ENCODE measurements around the gene MUC3A.

Gene MUC3A

DNA sequence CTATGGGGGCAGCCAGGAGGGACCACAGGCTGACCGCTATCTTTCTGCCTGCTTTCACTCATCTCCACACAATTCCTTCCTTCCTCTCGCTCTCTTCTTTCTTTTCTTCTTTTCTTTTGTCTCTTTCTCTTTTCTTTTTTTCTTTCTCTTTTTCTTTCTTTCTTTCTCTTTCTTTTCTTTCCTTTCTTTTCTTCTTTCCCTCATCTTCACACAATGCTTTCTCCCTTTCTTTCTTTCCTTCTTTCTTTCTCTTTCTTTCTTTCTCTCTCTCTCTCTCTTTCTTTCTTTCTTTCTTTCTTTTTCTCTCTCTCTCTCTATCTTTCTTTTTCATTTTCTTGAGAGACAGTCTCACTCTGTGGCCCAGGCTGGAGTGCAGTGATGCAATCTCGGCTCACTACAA lies 13.2 kb downstream of the MUC3A start:
- Histone ChIP-seq H3K36me3 (ENCODE audit: control insufficient read depth, insufficient read depth, low read length) (no peaks in the 10 kb centered on the region), H3K9me3 (ENCODE audit: control insufficient read depth, low read length) (no peaks in the 10 kb centered on the region), H3K27me3 (replicated peaks; ENCODE audit: control insufficient read depth, insufficient read depth, low read length, poor library complexity, severe bottlenecking) (peaks cover 43% of the 10 kb centered on the region), H3K4me3 (ENCODE audit: insufficient read depth, low read depth, low read length, poor library complexity, severe bottlenecking) (no peak overlapping the region), H3K27ac (ENCODE audit: insufficient read depth, low read length, poor library complexity, severe bottlenecking) (no peak overlapping the region), H3K4me1 (ENCODE audit: control insufficient read depth, insufficient read depth, low read length, poor library complexity, severe bottlenecking) (peaks cover 20% of the 10 kb centered on the region)
- DNase-seq: no peak

DNA sequence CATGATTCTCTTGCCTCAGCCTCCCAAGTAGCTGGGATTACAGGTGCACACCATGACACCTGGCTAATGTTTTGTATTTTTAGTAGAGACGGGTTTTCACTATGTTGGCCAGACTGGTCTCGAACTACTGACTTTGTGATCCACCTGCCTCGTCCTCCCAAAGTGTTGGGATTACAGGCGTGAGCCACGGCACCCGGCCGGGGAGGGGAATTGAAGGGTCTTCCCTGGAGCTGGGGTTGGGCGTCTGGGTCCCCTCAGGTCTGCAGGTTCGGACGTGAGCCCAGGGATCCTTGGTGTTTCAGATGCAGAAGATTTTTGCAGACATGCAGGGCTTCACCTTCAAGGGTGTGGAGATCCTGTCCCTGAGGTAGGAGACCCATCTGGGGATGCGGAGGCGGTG lies 14.1 kb downstream of the MUC3A start:
- Histone ChIP-seq H3K27me3 (replicated peaks; ENCODE audit: control insufficient read depth, insufficient read depth, low read length, poor library complexity, severe bottlenecking) (peaks cover 44% of the 10 kb centered on the region), H3K4me1 (ENCODE audit: control insufficient read depth, insufficient read depth, low read length, poor library complexity, severe bottlenecking) (peaks cover 20% of the 10 kb centered on the region), H3K27ac (ENCODE audit: insufficient read depth, low read length, poor library complexity, severe bottlenecking) (no peak overlapping the region), H3K4me3 (ENCODE audit: insufficient read depth, low read depth, low read length, poor library complexity, severe bottlenecking) (no peak overlapping the region), H3K9me3 (ENCODE audit: control insufficient read depth, low read length) (no peaks in the 10 kb centered on the region), H3K36me3 (ENCODE audit: control insufficient read depth, insufficient read depth, low read length) (no peaks in the 10 kb centered on the region)
- DNase-seq: no peak

DNA sequence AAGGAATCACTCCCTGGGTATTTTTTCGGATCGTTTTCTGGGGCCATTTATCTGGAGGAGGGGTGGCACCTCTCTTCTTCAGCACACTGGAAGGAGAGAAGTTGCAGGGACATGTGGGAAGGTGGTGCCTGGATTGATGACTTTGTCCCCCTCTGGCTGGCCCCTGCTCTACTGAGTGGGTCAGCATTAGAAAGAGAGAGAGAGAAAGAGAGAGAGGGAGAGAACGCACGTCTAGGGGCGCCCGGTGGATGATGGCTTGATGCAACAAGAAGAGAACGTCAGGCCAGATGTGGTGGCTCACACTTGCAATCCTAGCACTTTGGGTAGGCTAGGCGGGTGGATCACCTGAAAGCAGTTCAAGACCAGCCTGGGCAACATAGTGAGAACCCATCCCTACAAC lies 14.5 kb downstream of the MUC3A start:
- H3K4me3 ChIP-seq (ENCODE audit: insufficient read depth, low read depth, low read length, poor library complexity, severe bottlenecking): no peak overlapping the region
- H3K4me1 ChIP-seq (ENCODE audit: control insufficient read depth, insufficient read depth, low read length, poor library complexity, severe bottlenecking): peaks cover 20% of the 10 kb centered on the region
- H3K27me3 ChIP-seq (replicated peaks; ENCODE audit: control insufficient read depth, insufficient read depth, low read length, poor library complexity, severe bottlenecking): peaks cover 44% of the 10 kb centered on the region
- no peak overlapping the region for H3K27ac ChIP-seq (ENCODE audit: insufficient read depth, low read length, poor library complexity, severe bottlenecking)
- DNase-seq: no peak
- H3K36me3 ChIP-seq (ENCODE audit: control insufficient read depth, insufficient read depth, low read length): no peaks in the 10 kb centered on the region
- no peaks in the 10 kb centered on the region for H3K9me3 ChIP-seq (ENCODE audit: control insufficient read depth, low read length)

DNA sequence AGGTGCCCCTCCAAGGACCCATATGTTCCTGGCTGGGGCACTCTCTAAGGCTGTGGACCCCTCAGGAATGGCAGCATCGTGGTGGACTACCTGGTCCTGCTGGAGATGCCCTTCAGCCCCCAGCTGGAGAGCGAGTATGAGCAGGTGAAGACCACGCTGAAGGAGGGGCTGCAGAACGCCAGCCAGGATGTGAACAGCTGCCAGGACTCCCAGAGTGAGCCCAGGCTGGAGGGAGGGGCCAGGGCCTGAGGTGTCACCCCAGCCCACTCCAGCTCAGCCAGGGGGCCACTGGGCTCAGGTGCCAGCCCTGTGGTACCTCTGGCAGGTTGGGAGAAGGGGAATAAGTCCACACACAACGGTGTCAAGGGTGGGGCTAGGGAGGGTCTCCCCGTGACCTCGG lies 15.3 kb downstream of the MUC3A start:
- DNase-seq: no peak
- Histone ChIP-seq H3K4me3 (ENCODE audit: insufficient read depth, low read depth, low read length, poor library complexity, severe bottlenecking) (no peak overlapping the region), H3K4me1 (ENCODE audit: control insufficient read depth, insufficient read depth, low read length, poor library complexity, severe bottlenecking) (peaks cover 20% of the 10 kb centered on the region), H3K9me3 (ENCODE audit: control insufficient read depth, low read length) (no peaks in the 10 kb centered on the region), H3K27ac (ENCODE audit: insufficient read depth, low read length, poor library complexity, severe bottlenecking) (no peak overlapping the region), H3K36me3 (ENCODE audit: control insufficient read depth, insufficient read depth, low read length) (no peaks in the 10 kb centered on the region), H3K27me3 (replicated peaks; ENCODE audit: control insufficient read depth, insufficient read depth, low read length, poor library complexity, severe bottlenecking) (peaks cover 44% of the 10 kb centered on the region)

DNA sequence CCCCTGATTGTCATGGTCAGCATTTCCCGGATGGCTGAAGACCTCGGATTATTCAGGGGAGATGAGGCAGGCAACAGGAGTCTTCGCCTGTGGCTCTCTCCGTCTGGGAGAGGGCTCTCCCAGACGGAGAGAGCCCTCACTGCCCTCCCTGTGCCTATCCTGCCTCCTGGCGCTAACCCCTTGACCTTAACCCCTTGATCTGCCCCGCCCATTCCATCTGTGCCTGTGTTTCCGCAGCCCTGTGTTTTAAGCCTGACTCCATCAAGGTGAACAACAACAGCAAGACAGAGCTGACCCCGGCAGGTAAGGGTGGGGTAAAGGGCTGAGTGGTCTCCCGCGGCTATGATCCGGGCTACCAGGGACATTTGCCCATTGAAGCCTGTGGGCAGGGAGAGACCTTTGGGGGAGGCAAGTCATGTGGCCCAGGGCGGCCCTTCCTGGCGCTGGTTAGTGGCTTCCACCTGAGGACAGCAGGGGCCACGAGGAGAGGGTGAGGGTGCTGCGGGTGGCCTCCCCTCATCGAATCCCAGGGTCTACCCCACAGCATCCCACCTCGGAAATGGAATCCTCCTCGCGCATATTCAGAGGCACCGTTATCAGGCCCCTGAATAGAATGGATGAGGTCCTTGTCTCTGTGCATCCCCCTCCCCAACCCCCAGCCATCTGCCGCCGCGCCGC lies 15.8 kb downstream of the MUC3A start:
- Histone ChIP-seq H3K4me1 (ENCODE audit: control insufficient read depth, insufficient read depth, low read length, poor library complexity, severe bottlenecking) (peaks cover 20% of the 10 kb centered on the region), H3K27me3 (replicated peaks; ENCODE audit: control insufficient read depth, insufficient read depth, low read length, poor library complexity, severe bottlenecking) (peaks cover 44% of the 10 kb centered on the region), H3K9me3 (ENCODE audit: control insufficient read depth, low read length) (no peaks in the 10 kb centered on the region), H3K36me3 (ENCODE audit: control insufficient read depth, insufficient read depth, low read length) (no peaks in the 10 kb centered on the region), H3K4me3 (ENCODE audit: insufficient read depth, low read depth, low read length, poor library complexity, severe bottlenecking) (peak overlapping the region; percentile 67), H3K27ac (ENCODE audit: insufficient read depth, low read length, poor library complexity, severe bottlenecking) (no peak overlapping the region)
- DNase-seq: no peak

DNA sequence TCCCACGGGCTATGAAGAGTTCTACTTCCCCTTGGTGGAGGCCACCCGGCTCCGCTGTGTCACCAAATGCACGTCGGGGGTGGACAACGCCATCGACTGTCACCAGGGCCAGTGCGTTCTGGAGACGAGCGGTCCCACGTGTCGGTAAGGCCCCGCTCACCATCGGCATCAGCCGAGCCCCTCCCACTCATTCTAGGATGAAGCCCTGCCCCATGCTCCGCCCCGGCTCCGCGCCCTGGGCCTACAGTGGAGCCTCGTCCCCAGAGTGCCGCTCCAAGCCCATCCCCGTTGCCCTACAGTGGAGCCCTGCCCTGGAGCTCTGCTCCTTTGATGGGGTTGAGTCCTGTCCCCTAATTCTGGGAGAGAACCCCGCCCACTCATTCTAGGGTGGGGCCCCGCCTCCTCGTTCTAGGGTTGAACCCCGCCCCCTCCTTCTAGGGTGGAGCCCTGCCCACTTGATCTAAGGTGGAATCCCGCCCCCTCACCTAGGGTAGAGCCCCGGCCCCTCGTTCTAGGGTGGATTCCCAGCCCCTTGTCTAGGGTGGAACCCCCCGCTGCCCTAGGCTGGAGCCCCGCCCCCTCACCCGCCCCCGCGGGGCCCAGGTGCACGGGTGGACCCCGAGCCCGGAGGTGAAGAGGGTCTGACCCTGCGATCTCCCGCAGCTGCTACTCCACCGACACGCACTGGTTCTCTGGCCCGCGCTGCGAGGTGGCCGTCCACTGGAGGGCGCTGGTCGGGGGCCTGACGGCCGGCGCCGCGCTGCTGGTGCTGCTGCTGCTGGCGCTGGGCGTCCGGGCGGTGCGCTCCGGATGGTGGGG lies 16.6 kb downstream of the MUC3A start:
- no peaks in the 10 kb centered on the region for H3K9me3 ChIP-seq (ENCODE audit: control insufficient read depth, low read length)
- no peaks in the 10 kb centered on the region for H3K36me3 ChIP-seq (ENCODE audit: control insufficient read depth, insufficient read depth, low read length)
- H3K4me3 ChIP-seq (ENCODE audit: insufficient read depth, low read depth, low read length, poor library complexity, severe bottlenecking): peak overlapping the region; percentile 67
- H3K27me3 ChIP-seq (replicated peaks; ENCODE audit: control insufficient read depth, insufficient read depth, low read length, poor library complexity, severe bottlenecking): peaks cover 44% of the 10 kb centered on the region
- peaks cover 20% of the 10 kb centered on the region for H3K4me1 ChIP-seq (ENCODE audit: control insufficient read depth, insufficient read depth, low read length, poor library complexity, severe bottlenecking)
- DNase-seq: peak; percentile 35 to 49 (median 37)
- no peak overlapping the region for H3K27ac ChIP-seq (ENCODE audit: insufficient read depth, low read length, poor library complexity, severe bottlenecking)

DNA sequence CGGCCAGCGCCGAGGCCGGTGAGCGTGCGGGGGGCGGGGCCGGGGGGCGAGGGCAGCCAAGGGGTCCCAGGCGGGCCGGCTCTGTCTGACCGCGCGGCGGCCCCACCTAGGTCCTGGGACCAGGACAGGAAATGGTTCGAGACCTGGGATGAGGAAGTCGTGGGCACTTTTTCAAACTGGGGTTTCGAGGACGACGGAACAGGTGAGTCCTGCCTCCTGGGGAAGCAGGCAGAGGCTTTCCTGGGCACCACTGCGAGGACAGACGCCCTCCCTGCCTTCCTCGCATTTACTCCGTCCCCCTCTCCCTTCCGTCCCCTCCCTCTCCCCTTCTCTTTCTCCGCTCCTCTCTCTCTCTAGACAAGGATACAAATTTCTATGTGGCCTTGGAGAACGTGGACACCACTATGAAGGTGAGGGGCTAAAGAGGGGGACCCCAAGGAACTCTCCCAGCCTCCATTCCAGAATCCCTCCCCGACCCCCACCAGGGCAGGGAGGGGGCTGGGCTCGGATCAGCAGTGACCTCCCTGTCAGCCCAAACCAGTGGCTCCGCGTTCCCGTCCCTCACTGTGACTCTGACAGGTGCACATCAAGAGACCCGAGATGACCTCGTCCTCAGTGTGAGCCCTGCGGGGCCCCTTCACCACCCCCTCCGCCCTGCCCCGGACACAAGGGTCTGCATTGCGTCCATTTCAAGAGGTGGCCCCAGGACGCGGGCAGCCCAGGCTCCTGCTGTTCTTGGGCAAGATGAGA lies 17.4 kb downstream of the MUC3A start:
- Histone ChIP-seq H3K36me3 (ENCODE audit: control insufficient read depth, insufficient read depth, low read length) (no peaks in the 10 kb centered on the region), H3K27ac (ENCODE audit: insufficient read depth, low read length, poor library complexity, severe bottlenecking) (no peak overlapping the region), H3K27me3 (replicated peaks; ENCODE audit: control insufficient read depth, insufficient read depth, low read length, poor library complexity, severe bottlenecking) (peaks cover 44% of the 10 kb centered on the region), H3K4me3 (ENCODE audit: insufficient read depth, low read depth, low read length, poor library complexity, severe bottlenecking) (peak overlapping the region; percentile 67), H3K4me1 (ENCODE audit: control insufficient read depth, insufficient read depth, low read length, poor library complexity, severe bottlenecking) (peaks cover 20% of the 10 kb centered on the region), H3K9me3 (ENCODE audit: control insufficient read depth, low read length) (no peaks in the 10 kb centered on the region)
- DNase-seq: no peak

DNA sequence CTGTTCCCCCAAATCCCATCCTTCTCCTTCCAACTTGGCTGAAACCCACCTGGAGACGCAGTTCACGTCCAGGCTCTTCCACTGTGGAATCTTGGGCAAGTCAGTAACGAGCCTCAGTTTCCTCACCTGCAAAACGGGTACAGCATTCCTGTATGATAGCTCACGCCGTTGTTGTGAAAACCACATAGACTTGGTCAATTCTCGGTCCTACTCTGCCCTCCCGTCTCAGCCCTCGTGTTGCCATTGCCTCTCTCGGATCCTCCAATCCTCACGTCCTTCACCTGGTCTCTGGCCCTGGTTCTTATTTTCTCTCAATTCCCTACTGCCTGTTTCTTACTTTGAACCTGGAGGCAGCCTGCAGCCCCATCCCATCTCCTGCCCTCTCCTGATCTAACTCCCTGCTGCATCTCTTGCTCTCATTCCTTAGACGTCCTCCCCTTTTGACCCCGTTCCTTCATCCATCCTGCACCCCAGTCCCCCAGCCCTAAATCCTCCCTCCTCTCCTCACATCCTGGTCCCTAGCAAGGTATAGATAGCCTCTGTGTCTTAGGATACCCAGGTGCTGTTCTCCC lies 18.0 kb downstream of the MUC3A start:
- H3K4me3 ChIP-seq (ENCODE audit: insufficient read depth, low read depth, low read length, poor library complexity, severe bottlenecking): no peak overlapping the region
- H3K27ac ChIP-seq (ENCODE audit: insufficient read depth, low read length, poor library complexity, severe bottlenecking): no peak overlapping the region
- H3K36me3 ChIP-seq (ENCODE audit: control insufficient read depth, insufficient read depth, low read length): no peaks in the 10 kb centered on the region
- no peak for DNase-seq
- H3K27me3 ChIP-seq (replicated peaks; ENCODE audit: control insufficient read depth, insufficient read depth, low read length, poor library complexity, severe bottlenecking): peaks cover 44% of the 10 kb centered on the region
- peaks cover 20% of the 10 kb centered on the region for H3K4me1 ChIP-seq (ENCODE audit: control insufficient read depth, insufficient read depth, low read length, poor library complexity, severe bottlenecking)
- H3K9me3 ChIP-seq (ENCODE audit: control insufficient read depth, low read length): no peaks in the 10 kb centered on the region

DNA sequence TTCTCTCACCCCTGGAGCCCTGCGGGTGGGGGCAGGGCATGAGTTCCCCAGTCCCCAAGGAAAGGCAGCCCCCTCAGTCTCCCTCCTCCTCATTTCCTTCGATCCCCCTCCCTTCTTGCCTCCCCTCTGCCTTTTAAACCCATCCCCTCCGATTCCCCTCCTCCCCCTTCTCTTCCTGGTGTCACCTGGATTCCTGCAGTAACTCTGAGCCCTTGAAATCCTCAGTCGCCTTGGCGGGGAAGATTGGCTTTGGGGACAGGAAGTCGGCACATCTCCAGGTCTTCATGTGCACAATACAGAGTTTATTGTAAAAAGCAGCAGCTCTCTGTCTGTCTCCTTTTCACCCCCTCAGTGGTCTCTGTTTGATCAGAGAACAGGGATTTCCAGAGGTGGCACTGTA lies 18.7 kb downstream of the MUC3A start:
- Histone ChIP-seq H3K36me3 (ENCODE audit: control insufficient read depth, insufficient read depth, low read length) (no peaks in the 10 kb centered on the region), H3K9me3 (ENCODE audit: control insufficient read depth, low read length) (no peaks in the 10 kb centered on the region), H3K27me3 (replicated peaks; ENCODE audit: control insufficient read depth, insufficient read depth, low read length, poor library complexity, severe bottlenecking) (peaks cover 42% of the 10 kb centered on the region), H3K4me3 (ENCODE audit: insufficient read depth, low read depth, low read length, poor library complexity, severe bottlenecking) (no peak overlapping the region), H3K4me1 (ENCODE audit: control insufficient read depth, insufficient read depth, low read length, poor library complexity, severe bottlenecking) (peaks cover 20% of the 10 kb centered on the region), H3K27ac (ENCODE audit: insufficient read depth, low read length, poor library complexity, severe bottlenecking) (no peak overlapping the region)
- DNase-seq: no peak

Measured in effector memory CD4-positive, alpha-beta T cell (primary cell).